DMS153 (cell line): ENCODE results near the gene PAK2.
"Not testable (repeated sequence)": the region's sequence is repeated elsewhere in the genome, so short reads cannot be mapped to it uniquely, and the experiment has no call there.

Experiments used
- DNase-seq: peaks from one replicate; lab custom pipeline; 2025; lab: John Stamatoyannopoulos, UW

PAK2 gene

GRCh38 chr3:196782511-196782910 lies 42.9 kb downstream of the PAK2 start:
- DNase-seq = no peak

GRCh38 chr3:196788528-196788927 lies 48.9 kb downstream of the PAK2 start:
- no peak for DNase-seq

GRCh38 chr3:196789885-196790359 lies 50.3 kb downstream of the PAK2 start:
- no peak for DNase-seq

GRCh38 chr3:196790636-196791035 lies 51.0 kb downstream of the PAK2 start:
- no peak for DNase-seq

GRCh38 chr3:196792771-196793170 lies 53.1 kb downstream of the PAK2 start:
- DNase-seq = no peak

GRCh38 chr3:196793246-196793645 lies 53.6 kb downstream of the PAK2 start:
- no peak for DNase-seq

GRCh38 chr3:196794467-196794866 lies 54.8 kb downstream of the PAK2 start:
- no peak for DNase-seq

- no peak for DNase-seq
Observed at GRCh38 chr3:196796317-196796716, 56.7 kb downstream of the PAK2 start.

GRCh38 chr3:196800742-196801434 lies 61.2 kb downstream of the PAK2 start:
- no peak for DNase-seq

GRCh38 chr3:196803891-196804468 lies 64.3 kb downstream of the PAK2 start:
- DNase-seq = no peak

GRCh38 chr3:196804773-196805172 lies 65.1 kb downstream of the PAK2 start:
- DNase-seq = no peak

- DNase-seq = no peak
Observed at GRCh38 chr3:196810963-196811581, 71.4 kb downstream of the PAK2 start.

- no peak for DNase-seq
Observed at GRCh38 chr3:196812853-196813252, 73.2 kb downstream of the PAK2 start.

- DNase-seq = no peak
Observed at GRCh38 chr3:196813903-196814302, 74.2 kb downstream of the PAK2 start.

- no peak for DNase-seq
Observed at GRCh38 chr3:196821806-196822355, 82.2 kb downstream of the PAK2 start.

- DNase-seq = not testable (repeated sequence)
Observed at GRCh38 chr3:196829651-196830050, 90.0 kb downstream of the PAK2 start.

GRCh38 chr3:196835086-196835485 lies 95.4 kb downstream of the PAK2 start:
- no peak for DNase-seq

- not testable (repeated sequence) for DNase-seq
Observed at GRCh38 chr3:196836626-196837025, 97.0 kb downstream of the PAK2 start.

- no peak for DNase-seq
Observed at GRCh38 chr3:196837819-196838420, 98.3 kb downstream of the PAK2 start.

GRCh38 chr3:196839351-196839750 lies 99.7 kb downstream of the PAK2 start:
- not testable (repeated sequence) for DNase-seq

GRCh38 chr3:196842567-196843434 lies 103.1 kb downstream of the PAK2 start:
- no peak for DNase-seq
